ENCODE data around the gene MLH3. TPM values are rescaled to one million over a fixed set of nuclear protein-coding genes. Genes with fewer than 3 reads are reported as not detected.

The MLH3 gene
- total and polyA plus RNA-seq, 2 donors (not counting 1 experiment from before 2014, with no cell fraction given): 12.2 to 53.8 TPM

GRCh38 chr14:74984236-74985027 is 66.8 kb downstream of the MLH3 start:
- DNase-seq (ENCODE audit: low read depth in 2 of 2): no peak
- Histone ChIP-seq H3K9ac (ENCODE audit: insufficient read depth, low read length) (no peak overlapping the region), H3K36me3 (ENCODE audit: control insufficient read depth, insufficient read depth, low read length) (no peaks in the 10 kb centered on the region), H3K9me3 (ENCODE audit: control insufficient read depth, insufficient read depth, low read depth, low read length) (no peaks in the 10 kb centered on the region), H3K79me2 (ENCODE audit: control insufficient read depth, insufficient read depth, low read length) (no peaks in the 10 kb centered on the region), H2AFZ (ENCODE audit: low read length) (no peak overlapping the region), H3K27me3 (ENCODE audit: control insufficient read depth, insufficient read depth, low read length) (no peaks in the 10 kb centered on the region), H3K27ac (ENCODE audit: insufficient read depth, low read length) (no peak overlapping the region), H4K20me1 (ENCODE audit: control insufficient read depth, extremely low read depth, insufficient read depth, low read length) (no peaks in the 10 kb centered on the region), H3K4me2 (ENCODE audit: extremely low read depth, insufficient read depth, low read length) (no peak overlapping the region), H3K4me3 (replicated peaks in 1 of 4; ENCODE audit: control extremely low read depth in 1 of 4, insufficient read depth in 1 of 4, low read depth in 3 of 4, low read length in 4 of 4) (no peak overlapping the region), H3K4me1 (ENCODE audit: control insufficient read depth, extremely low read depth, insufficient read depth, low read length) (no peaks in the 10 kb centered on the region)
- TF ChIP-seq CTCF (conservative IDR thresholded peaks at IDR 0.05 in 1 of 2, IDR thresholded peaks at IDR 0.05 in 1 of 2; ENCODE audit: low read depth in 1 of 2, low read length in 2 of 2): no peak
- no peak for TF ChIP-seq EZH2 (IDR thresholded peaks at IDR 0.05; ENCODE audit: low read length, missing control alignments)

GRCh38 chr14:74983343-74983742 is 67.9 kb downstream of the MLH3 start:
- TF ChIP-seq EZH2 (IDR thresholded peaks at IDR 0.05; ENCODE audit: low read length, missing control alignments) (no peak), CTCF (conservative IDR thresholded peaks at IDR 0.05 in 1 of 2, IDR thresholded peaks at IDR 0.05 in 1 of 2; ENCODE audit: low read depth in 1 of 2, low read length in 2 of 2) (no peak)
- no peaks in the 10 kb centered on the region for H3K9me3 ChIP-seq (ENCODE audit: control insufficient read depth, insufficient read depth, low read depth, low read length)
- no peak overlapping the region for H3K4me3 ChIP-seq (replicated peaks in 1 of 4; ENCODE audit: control extremely low read depth in 1 of 4, insufficient read depth in 1 of 4, low read depth in 3 of 4, low read length in 4 of 4)
- no peaks in the 10 kb centered on the region for H3K27me3 ChIP-seq (ENCODE audit: control insufficient read depth, insufficient read depth, low read length)
- no peaks in the 10 kb centered on the region for H3K4me1 ChIP-seq (ENCODE audit: control insufficient read depth, extremely low read depth, insufficient read depth, low read length)
- H3K27ac ChIP-seq (ENCODE audit: insufficient read depth, low read length): no peak overlapping the region
- no peaks in the 10 kb centered on the region for H3K79me2 ChIP-seq (ENCODE audit: control insufficient read depth, insufficient read depth, low read length)
- DNase-seq (ENCODE audit: low read depth in 2 of 2): no peak
- H3K9ac ChIP-seq (ENCODE audit: insufficient read depth, low read length): no peak overlapping the region
- no peak overlapping the region for H2AFZ ChIP-seq (ENCODE audit: low read length)
- no peaks in the 10 kb centered on the region for H3K36me3 ChIP-seq (ENCODE audit: control insufficient read depth, insufficient read depth, low read length)
- H3K4me2 ChIP-seq (ENCODE audit: extremely low read depth, insufficient read depth, low read length): no peak overlapping the region
- H4K20me1 ChIP-seq (ENCODE audit: control insufficient read depth, extremely low read depth, insufficient read depth, low read length): no peaks in the 10 kb centered on the region

- no peak overlapping the region for H3K27ac ChIP-seq (ENCODE audit: insufficient read depth, low read length)
Measured at GRCh38 chr14:74982661-74983060, 68.6 kb downstream of the MLH3 start.

More at GRCh38 chr14:74982661-74983060, 68.6 kb downstream of the MLH3 start:
- Histone ChIP-seq H3K36me3 (ENCODE audit: control insufficient read depth, insufficient read depth, low read length) (no peaks in the 10 kb centered on the region), H2AFZ (ENCODE audit: low read length) (no peak overlapping the region), H3K9me3 (ENCODE audit: control insufficient read depth, insufficient read depth, low read depth, low read length) (no peaks in the 10 kb centered on the region), H3K79me2 (ENCODE audit: control insufficient read depth, insufficient read depth, low read length) (no peaks in the 10 kb centered on the region), H3K27me3 (ENCODE audit: control insufficient read depth, insufficient read depth, low read length) (no peaks in the 10 kb centered on the region), H4K20me1 (ENCODE audit: control insufficient read depth, extremely low read depth, insufficient read depth, low read length) (no peaks in the 10 kb centered on the region), H3K4me2 (ENCODE audit: extremely low read depth, insufficient read depth, low read length) (no peak overlapping the region), H3K4me3 (replicated peaks in 1 of 4; ENCODE audit: control extremely low read depth in 1 of 4, insufficient read depth in 1 of 4, low read depth in 3 of 4, low read length in 4 of 4) (no peak overlapping the region), H3K9ac (ENCODE audit: insufficient read depth, low read length) (no peak overlapping the region), H3K4me1 (ENCODE audit: control insufficient read depth, extremely low read depth, insufficient read depth, low read length) (no peaks in the 10 kb centered on the region)
- DNase-seq (ENCODE audit: low read depth in 2 of 2): no peak
- TF ChIP-seq EZH2 (IDR thresholded peaks at IDR 0.05; ENCODE audit: low read length, missing control alignments) (no peak), CTCF (conservative IDR thresholded peaks at IDR 0.05 in 1 of 2, IDR thresholded peaks at IDR 0.05 in 1 of 2; ENCODE audit: low read depth in 1 of 2, low read length in 2 of 2) (no peak)

All from fibroblast of lung (primary cell).